Activated CD4-positive, CD25-positive, alpha-beta regulatory T cell treated with anti-CD3 and anti-CD28 coated beads, Interleukin-2, amount 50 U/mL, for 24 hours (primary cell): ENCODE results near the gene SFXN3.

Experiments
- ATAC-seq, 2 donors: fragments of 150-1000 bp; cut with Tn5 transposase; one replicate each; pipeline ENCODE4 v1.10.0; 2021; ENCODE audit warnings: mild to moderate bottlenecking in 1 of 2, moderate library complexity in 1 of 2

SFXN3 gene

GRCh38 chr10:101031128-101031795, at the start of gene SFXN3, which contains the start of gene PDZD7:
SFXN3 (plus strand) TSS chr10:101031234; CDS start chr10:101034695, 3,461 bp downstream.
PDZD7 (minus strand) TSS chr10:101031129; CDS start chr10:101030219, 910 bp downstream.
- peak; percentile 88 to 91 for ATAC-seq

- ATAC-seq, result no peak
These were observed 47.9 kb upstream of the SFXN3 start for GRCh38 chr10:100982916-100983830.

- ATAC-seq, result no peak
These were observed 47.0 kb upstream of the SFXN3 start for GRCh38 chr10:100983868-100984671.

GRCh38 chr10:100984672-100985177, 46.3 kb upstream of the SFXN3 start:
- no peak for ATAC-seq

- no peak for ATAC-seq
These were observed 45.7 kb upstream of the SFXN3 start for GRCh38 chr10:100985336-100985735.

GRCh38 chr10:100986623-100986951, 44.4 kb upstream of the SFXN3 start:
- ATAC-seq, result no peak

- peak; percentile 94 to 97 for ATAC-seq
These were observed 43.9 kb upstream of the SFXN3 start, which contains the start of the genes MRPL43 and TWNK for GRCh38 chr10:100986952-100987684. MRPL43 (minus strand) TSS chr10:100987497; CDS start chr10:100987443, 54 bp downstream. TWNK (plus strand) TSS chr10:100987543; CDS start chr10:100988211, 668 bp downstream.

GRCh38 chr10:100987685-100988049, 43.4 kb upstream of the SFXN3 start:
- ATAC-seq, result peak; percentile 15 to 23

GRCh38 chr10:100988166-100988565, 42.9 kb upstream of the SFXN3 start:
- no peak for ATAC-seq

- no peak for ATAC-seq
These were observed 41.9 kb upstream of the SFXN3 start for GRCh38 chr10:100989088-100989487.

GRCh38 chr10:100993986-100994708, 36.9 kb upstream of the SFXN3 start:
- ATAC-seq, result no peak

GRCh38 chr10:100995181-100995580, 35.9 kb upstream of the SFXN3 start:
- no peak for ATAC-seq

GRCh38 chr10:100996678-100997359, 34.2 kb upstream of the SFXN3 start:
- ATAC-seq, result peak; percentile 14 to 15

- peak; percentile 50 to 62 for ATAC-seq
These were observed 33.5 kb upstream of the SFXN3 start for GRCh38 chr10:100997360-100998182.

GRCh38 chr10:100998183-100998990, 32.6 kb upstream of the SFXN3 start:
- ATAC-seq, result peak; percentile 21 to 45

GRCh38 chr10:100998991-100999741, 31.9 kb upstream of the SFXN3 start:
- ATAC-seq, result peak; percentile 68 to 69

GRCh38 chr10:100999742-101000126, 31.3 kb upstream of the SFXN3 start, which contains the start of gene LZTS2:
LZTS2 (plus strand) TSS chr10:100999808; CDS start chr10:101002539, 2,731 bp downstream.
- ATAC-seq, result no peak
